HEK293 (cell line): ENCODE measurements around the gene SF3B6.

ENCODE experiments used
- FEZF1 ChIP-seq: fragments of 450-650 bp; formaldehyde crosslinking; IDR thresholded peaks from 2 replicates; pipeline ENCODE4 v1.5.1; 2016; ENCODE audit warnings: missing biosample characterization, missing genetic modification characterization
- IKZF3 ChIP-seq: fragments of 450-650 bp; IDR thresholded peaks from 2 replicates; pipeline ENCODE4 v1.5.0; 2018; ENCODE audit warnings: missing biosample characterization, mild to moderate bottlenecking, missing genetic modification characterization, moderate library complexity
- REPIN1 ChIP-seq: fragments of 450-650 bp; formaldehyde crosslinking; IDR thresholded peaks from 2 replicates; pipeline ENCODE4 v1.5.1; 2017; ENCODE audit warnings: missing biosample characterization, missing genetic modification characterization, low read depth
- SP2 ChIP-seq: fragments of 450-650 bp; formaldehyde crosslinking; IDR thresholded peaks from 2 replicates; pipeline ENCODE4 v1.5.1; 2016; ENCODE audit warnings: missing biosample characterization, missing genetic modification characterization
- SP3 ChIP-seq: fragments of 450-650 bp; formaldehyde crosslinking; IDR thresholded peaks from 2 replicates; pipeline ENCODE4 v1.5.1; 2016; ENCODE audit warnings: missing biosample characterization, missing genetic modification characterization
- ZBTB20 ChIP-seq: fragments of 450-650 bp; formaldehyde crosslinking; IDR thresholded peaks from 2 replicates; pipeline ENCODE4 v1.5.1; 2016; ENCODE audit warnings: missing biosample characterization, missing genetic modification characterization
- ZFP3 ChIP-seq: fragments of 450-650 bp; formaldehyde crosslinking; IDR thresholded peaks from 2 replicates; pipeline ENCODE4 v1.5.1; 2016; ENCODE audit warnings: low read depth, missing biosample characterization, missing genetic modification characterization
- ZNF174 ChIP-seq: fragments of 450-650 bp; formaldehyde crosslinking; IDR thresholded peaks from 2 replicates; pipeline ENCODE4 v1.5.0; 2017; ENCODE audit warnings: missing biosample characterization, mild to moderate bottlenecking, missing genetic modification characterization
- ZNF221 ChIP-seq: fragments of 450-650 bp; formaldehyde crosslinking; IDR thresholded peaks from 2 replicates; pipeline ENCODE4 v1.5.1; 2017; ENCODE audit warnings: missing biosample characterization, missing genetic modification characterization, borderline replicate concordance
- ZNF292 ChIP-seq: fragments of 450-650 bp; formaldehyde crosslinking; IDR thresholded peaks from 2 replicates; pipeline ENCODE4 v1.5.1; 2016; ENCODE audit warnings: low read depth, missing biosample characterization, missing genetic modification characterization, borderline replicate concordance
- ZNF510 ChIP-seq: fragments of 450-650 bp; formaldehyde crosslinking; IDR thresholded peaks from 2 replicates; pipeline ENCODE4 v1.5.1; 2018; ENCODE audit warnings: mild to moderate bottlenecking, missing genetic modification characterization, missing biosample characterization; ENCODE audit not compliant: insufficient replicate concordance
- ZNF544 ChIP-seq: fragments of 450-650 bp; formaldehyde crosslinking; IDR thresholded peaks from 2 replicates; pipeline ENCODE4 v1.5.0; 2017; ENCODE audit warnings: missing biosample characterization, missing genetic modification characterization
- ZNF558 ChIP-seq: fragments of 450-650 bp; formaldehyde crosslinking; IDR thresholded peaks from 2 replicates; pipeline ENCODE4 v1.5.1; 2016; ENCODE audit warnings: missing biosample characterization, missing genetic modification characterization
- ZNF600 ChIP-seq: fragments of 450-650 bp; formaldehyde crosslinking; IDR thresholded peaks from 2 replicates; pipeline ENCODE4 v1.5.1; 2016; ENCODE audit warnings: missing biosample characterization, missing genetic modification characterization
- ZNF670 ChIP-seq: fragments of 450-650 bp; formaldehyde crosslinking; IDR thresholded peaks from 2 replicates; pipeline ENCODE4 v1.5.1; 2016; ENCODE audit warnings: missing biosample characterization, missing genetic modification characterization, low read depth
- ZNF792 ChIP-seq: fragments of 450-650 bp; formaldehyde crosslinking; IDR thresholded peaks from 2 replicates; pipeline ENCODE4 v1.5.1; 2016; ENCODE audit warnings: missing biosample characterization, missing genetic modification characterization
- ZNF830 ChIP-seq: fragments of 450-650 bp; IDR thresholded peaks from 2 replicates; pipeline ENCODE4 v1.5.0; 2018; ENCODE audit warnings: missing biosample characterization, missing genetic modification characterization, low read depth, mild to moderate bottlenecking, moderate library complexity
- ZSCAN16 ChIP-seq: fragments of 450-650 bp; formaldehyde crosslinking; IDR thresholded peaks from 2 replicates; pipeline ENCODE4 v1.5.1; 2016; ENCODE audit warnings: missing biosample characterization, missing genetic modification characterization
- ZXDB ChIP-seq: fragments of 450-650 bp; formaldehyde crosslinking; IDR thresholded peaks from 2 replicates; pipeline ENCODE4 v1.5.1; 2016; ENCODE audit warnings: missing biosample characterization, missing genetic modification characterization
- TF ChIP-seq, protein P1 (sequence below): fragments of 450-650 bp; formaldehyde crosslinking; IDR thresholded peaks from 2 replicates; pipeline ENCODE4 v1.5.1; 2017; ENCODE audit warnings: missing biosample characterization, missing genetic modification characterization
- TF ChIP-seq, protein P2 (sequence below): fragments of 450-650 bp; formaldehyde crosslinking; IDR thresholded peaks from 2 replicates; pipeline ENCODE4 v1.5.1; 2016; ENCODE audit warnings: missing biosample characterization, missing genetic modification characterization
- TF ChIP-seq, protein P3 (sequence below): fragments of 450-650 bp; formaldehyde crosslinking; IDR thresholded peaks from 2 replicates; pipeline ENCODE4 v1.5.1; 2016; ENCODE audit warnings: missing biosample characterization, missing genetic modification characterization
- TF ChIP-seq, protein P4 (sequence below): fragments of 450-650 bp; formaldehyde crosslinking; IDR thresholded peaks from 2 replicates; pipeline ENCODE4 v1.5.1; 2017; ENCODE audit warnings: missing biosample characterization, mild to moderate bottlenecking, missing genetic modification characterization, moderate library complexity
- TF ChIP-seq, protein P5 (sequence below): fragments of 450-650 bp; formaldehyde crosslinking; IDR thresholded peaks from 2 replicates; pipeline ENCODE4 v1.5.1; 2016; ENCODE audit warnings: missing biosample characterization, missing genetic modification characterization
- TF ChIP-seq, protein P6 (sequence below): fragments of 450-650 bp; formaldehyde crosslinking; IDR thresholded peaks from 2 replicates; pipeline ENCODE4 v1.5.1; 2016; ENCODE audit warnings: missing biosample characterization, missing genetic modification characterization
- TF ChIP-seq, protein P7 (sequence below): fragments of 450-650 bp; formaldehyde crosslinking; IDR thresholded peaks from 2 replicates; pipeline ENCODE4 v1.5.1; 2016; ENCODE audit warnings: missing biosample characterization, missing genetic modification characterization

SF3B6 gene

DNA sequence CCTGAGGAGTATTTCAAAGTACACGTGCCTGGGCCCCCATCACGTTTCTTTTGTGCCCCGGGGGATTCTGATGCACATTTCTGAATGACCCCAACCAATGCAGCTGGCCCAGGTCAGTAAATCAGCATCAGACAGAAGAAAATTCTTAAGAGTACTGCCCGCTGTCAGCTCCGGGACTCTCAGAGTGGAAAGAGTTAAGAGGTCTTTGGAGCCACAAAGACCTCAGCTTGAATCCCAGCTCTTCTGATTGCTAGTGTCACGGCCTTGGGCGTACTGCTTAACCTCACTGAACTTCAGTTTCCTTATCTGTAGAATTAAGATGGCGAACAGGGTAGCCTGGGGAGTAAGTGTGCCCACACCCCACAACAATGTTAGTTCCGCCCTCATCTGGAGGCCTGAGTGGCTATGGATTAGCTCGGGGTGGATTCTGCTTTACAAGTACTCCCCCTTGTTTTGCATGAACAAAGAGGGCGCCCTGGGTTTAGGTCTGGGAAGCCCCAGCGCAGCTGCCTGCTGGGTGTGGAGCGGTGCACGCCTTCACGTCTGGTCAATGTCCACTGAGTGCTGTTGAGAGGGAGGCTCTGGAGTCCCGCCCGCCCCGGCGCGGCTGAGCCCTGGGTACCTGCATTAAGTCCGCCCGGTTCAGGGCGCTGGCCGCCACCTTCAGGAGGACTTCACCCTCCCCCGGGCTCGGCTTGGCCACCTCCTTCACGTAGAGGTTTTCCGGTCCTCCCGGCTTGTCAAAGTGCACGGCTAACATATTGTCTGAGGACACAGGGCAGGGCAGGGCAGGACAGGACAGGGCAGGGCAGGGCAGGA is 7.7 kb upstream of the SF3B6 start (continued):
- peak; percentile 36 for TF ChIP-seq SP3 (tag by site-specific recombination)
- TF ChIP-seq REPIN1 (tag by site-specific recombination), result no peak
- no peak for TF ChIP-seq ZNF510
- TF ChIP-seq, protein P1, sequence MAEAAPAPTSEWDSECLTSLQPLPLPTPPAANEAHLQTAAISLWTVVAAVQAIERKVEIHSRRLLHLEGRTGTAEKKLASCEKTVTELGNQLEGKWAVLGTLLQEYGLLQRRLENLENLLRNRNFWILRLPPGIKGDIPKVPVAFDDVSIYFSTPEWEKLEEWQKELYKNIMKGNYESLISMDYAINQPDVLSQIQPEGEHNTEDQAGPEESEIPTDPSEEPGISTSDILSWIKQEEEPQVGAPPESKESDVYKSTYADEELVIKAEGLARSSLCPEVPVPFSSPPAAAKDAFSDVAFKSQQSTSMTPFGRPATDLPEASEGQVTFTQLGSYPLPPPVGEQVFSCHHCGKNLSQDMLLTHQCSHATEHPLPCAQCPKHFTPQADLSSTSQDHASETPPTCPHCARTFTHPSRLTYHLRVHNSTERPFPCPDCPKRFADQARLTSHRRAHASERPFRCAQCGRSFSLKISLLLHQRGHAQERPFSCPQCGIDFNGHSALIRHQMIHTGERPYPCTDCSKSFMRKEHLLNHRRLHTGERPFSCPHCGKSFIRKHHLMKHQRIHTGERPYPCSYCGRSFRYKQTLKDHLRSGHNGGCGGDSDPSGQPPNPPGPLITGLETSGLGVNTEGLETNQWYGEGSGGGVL (tag by site-specific recombination), result peak; percentile 7; the same call in 1 of the 2 replicates
- peak; percentile 97 for TF ChIP-seq ZXDB (tag by site-specific recombination)
- TF ChIP-seq ZNF670 (tag by site-specific recombination), result no peak
- TF ChIP-seq ZNF792 (tag by site-specific recombination), result no peak
- peak; percentile 99 for TF ChIP-seq ZBTB20
- no peak for TF ChIP-seq ZNF174 (tag by site-specific recombination)
- TF ChIP-seq, protein P2, sequence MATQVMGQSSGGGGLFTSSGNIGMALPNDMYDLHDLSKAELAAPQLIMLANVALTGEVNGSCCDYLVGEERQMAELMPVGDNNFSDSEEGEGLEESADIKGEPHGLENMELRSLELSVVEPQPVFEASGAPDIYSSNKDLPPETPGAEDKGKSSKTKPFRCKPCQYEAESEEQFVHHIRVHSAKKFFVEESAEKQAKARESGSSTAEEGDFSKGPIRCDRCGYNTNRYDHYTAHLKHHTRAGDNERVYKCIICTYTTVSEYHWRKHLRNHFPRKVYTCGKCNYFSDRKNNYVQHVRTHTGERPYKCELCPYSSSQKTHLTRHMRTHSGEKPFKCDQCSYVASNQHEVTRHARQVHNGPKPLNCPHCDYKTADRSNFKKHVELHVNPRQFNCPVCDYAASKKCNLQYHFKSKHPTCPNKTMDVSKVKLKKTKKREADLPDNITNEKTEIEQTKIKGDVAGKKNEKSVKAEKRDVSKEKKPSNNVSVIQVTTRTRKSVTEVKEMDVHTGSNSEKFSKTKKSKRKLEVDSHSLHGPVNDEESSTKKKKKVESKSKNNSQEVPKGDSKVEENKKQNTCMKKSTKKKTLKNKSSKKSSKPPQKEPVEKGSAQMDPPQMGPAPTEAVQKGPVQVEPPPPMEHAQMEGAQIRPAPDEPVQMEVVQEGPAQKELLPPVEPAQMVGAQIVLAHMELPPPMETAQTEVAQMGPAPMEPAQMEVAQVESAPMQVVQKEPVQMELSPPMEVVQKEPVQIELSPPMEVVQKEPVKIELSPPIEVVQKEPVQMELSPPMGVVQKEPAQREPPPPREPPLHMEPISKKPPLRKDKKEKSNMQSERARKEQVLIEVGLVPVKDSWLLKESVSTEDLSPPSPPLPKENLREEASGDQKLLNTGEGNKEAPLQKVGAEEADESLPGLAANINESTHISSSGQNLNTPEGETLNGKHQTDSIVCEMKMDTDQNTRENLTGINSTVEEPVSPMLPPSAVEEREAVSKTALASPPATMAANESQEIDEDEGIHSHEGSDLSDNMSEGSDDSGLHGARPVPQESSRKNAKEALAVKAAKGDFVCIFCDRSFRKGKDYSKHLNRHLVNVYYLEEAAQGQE (tag by site-specific recombination), result no peak
- TF ChIP-seq FEZF1 (tag by site-specific recombination), result no peak
- no peak for TF ChIP-seq IKZF3 (tag by site-specific recombination)
- TF ChIP-seq ZNF544, result no peak
- TF ChIP-seq ZNF292 (tag by site-specific recombination), result no peak
- TF ChIP-seq, protein P3, sequence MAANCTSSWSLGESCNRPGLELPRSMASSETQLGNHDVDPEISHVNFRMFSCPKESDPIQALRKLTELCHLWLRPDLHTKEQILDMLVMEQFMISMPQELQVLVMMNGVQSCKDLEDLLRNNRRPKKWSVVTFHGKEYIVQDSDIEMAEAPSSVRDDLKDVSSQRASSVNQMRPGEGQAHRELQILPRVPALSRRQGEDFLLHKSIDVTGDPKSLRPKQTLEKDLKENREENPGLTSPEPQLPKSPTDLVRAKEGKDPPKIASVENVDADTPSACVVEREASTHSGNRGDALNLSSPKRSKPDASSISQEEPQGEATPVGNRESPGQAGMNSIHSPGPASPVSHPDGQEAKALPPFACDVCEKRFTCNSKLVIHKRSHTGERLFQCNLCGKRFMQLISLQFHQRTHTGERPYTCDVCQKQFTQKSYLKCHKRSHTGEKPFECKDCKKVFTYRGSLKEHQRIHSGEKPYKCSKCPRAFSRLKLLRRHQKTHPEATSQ (tag by site-specific recombination), result no peak
- TF ChIP-seq ZSCAN16 (tag by site-specific recombination), result no peak
- TF ChIP-seq, protein P4, sequence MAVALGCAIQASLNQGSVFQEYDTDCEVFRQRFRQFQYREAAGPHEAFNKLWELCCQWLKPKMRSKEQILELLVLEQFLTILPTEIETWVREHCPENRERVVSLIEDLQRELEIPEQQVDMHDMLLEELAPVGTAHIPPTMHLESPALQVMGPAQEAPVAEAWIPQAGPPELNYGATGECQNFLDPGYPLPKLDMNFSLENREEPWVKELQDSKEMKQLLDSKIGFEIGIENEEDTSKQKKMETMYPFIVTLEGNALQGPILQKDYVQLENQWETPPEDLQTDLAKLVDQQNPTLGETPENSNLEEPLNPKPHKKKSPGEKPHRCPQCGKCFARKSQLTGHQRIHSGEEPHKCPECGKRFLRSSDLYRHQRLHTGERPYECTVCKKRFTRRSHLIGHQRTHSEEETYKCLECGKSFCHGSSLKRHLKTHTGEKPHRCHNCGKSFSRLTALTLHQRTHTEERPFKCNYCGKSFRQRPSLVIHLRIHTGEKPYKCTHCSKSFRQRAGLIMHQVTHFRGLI, result 0 out of 2 replicates have a peak, but pooled peaks have one; percentile 23
- no peak for TF ChIP-seq ZNF600 (tag by site-specific recombination)
- TF ChIP-seq, protein P5, sequence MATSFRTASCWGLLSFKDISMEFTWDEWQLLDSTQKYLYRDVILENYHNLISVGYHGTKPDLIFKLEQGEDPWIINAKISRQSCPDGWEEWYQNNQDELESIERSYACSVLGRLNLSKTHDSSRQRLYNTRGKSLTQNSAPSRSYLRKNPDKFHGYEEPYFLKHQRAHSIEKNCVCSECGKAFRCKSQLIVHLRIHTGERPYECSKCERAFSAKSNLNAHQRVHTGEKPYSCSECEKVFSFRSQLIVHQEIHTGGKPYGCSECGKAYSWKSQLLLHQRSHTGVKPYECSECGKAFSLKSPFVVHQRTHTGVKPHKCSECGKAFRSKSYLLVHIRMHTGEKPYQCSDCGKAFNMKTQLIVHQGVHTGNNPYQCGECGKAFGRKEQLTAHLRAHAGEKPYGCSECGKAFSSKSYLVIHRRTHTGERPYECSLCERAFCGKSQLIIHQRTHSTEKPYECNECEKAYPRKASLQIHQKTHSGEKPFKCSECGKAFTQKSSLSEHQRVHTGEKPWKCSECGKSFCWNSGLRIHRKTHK (tag by site-specific recombination), result no peak
- TF ChIP-seq, protein P6, sequence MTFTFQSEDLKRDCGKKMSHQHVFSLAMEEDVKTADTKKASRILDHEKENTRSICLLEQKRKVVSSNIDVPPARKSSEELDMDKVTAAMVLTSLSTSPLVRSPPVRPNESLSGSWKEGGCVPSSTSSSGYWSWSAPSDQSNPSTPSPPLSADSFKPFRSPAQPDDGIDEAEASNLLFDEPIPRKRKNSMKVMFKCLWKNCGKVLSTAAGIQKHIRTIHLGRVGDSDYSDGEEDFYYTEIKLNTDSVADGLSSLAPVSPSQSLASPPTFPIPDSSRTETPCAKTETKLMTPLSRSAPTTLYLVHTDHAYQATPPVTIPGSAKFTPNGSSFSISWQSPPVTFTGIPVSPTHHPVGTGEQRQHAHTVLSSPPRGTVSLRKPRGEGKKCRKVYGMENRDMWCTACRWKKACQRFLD, result no peak
- TF ChIP-seq ZNF830, result no peak
- TF ChIP-seq SP2 (tag by site-specific recombination), result peak; percentile 67
- no peak for TF ChIP-seq ZNF558 (tag by site-specific recombination)
- TF ChIP-seq ZFP3 (tag by site-specific recombination), result no peak
- no peak for TF ChIP-seq ZNF221
- TF ChIP-seq, protein P7, sequence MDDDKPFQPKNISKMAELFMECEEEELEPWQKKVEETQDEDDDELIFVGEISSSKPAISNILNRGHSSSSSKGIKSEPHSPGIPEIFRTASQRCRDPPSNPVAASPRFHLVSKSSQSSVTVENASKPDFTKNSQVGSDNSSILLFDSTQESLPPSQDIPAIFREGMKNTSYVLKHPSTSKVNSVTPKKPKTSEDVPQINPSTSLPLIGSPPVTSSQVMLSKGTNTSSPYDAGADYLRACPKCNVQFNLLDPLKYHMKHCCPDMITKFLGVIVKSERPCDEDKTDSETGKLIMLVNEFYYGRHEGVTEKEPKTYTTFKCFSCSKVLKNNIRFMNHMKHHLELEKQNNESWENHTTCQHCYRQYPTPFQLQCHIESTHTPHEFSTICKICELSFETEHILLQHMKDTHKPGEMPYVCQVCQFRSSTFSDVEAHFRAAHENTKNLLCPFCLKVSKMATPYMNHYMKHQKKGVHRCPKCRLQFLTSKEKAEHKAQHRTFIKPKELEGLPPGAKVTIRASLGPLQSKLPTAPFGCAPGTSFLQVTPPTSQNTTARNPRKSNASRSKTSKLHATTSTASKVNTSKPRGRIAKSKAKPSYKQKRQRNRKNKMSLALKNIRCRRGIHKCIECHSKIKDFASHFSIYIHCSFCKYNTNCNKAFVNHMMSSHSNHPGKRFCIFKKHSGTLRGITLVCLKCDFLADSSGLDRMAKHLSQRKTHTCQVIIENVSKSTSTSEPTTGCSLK, result no peak
